IMR-90 (cell line): ENCODE measurements around the gene IZUMO4. TPM values are rescaled to one million over a fixed set of nuclear protein-coding genes. Genes with fewer than 3 reads are reported as not detected.

Experiments used
- ATAC-seq: fragments of 200-7000 bp; cut with Tn5 transposase; 2 replicates; pipeline ENCODE4 v1.9.1; 2020; ENCODE audit warnings: low read depth, mild to moderate bottlenecking, moderate library complexity
- BruUV-seq: library from RNA; stranded (reverse); fragments of 400-500 nt; replicated peaks from 2 replicates; lab custom pipeline; 2021; lab: Mats Ljungman, UMichigan
- CTCF ChIA-PET: fragments of 300-600 bp; formaldehyde crosslinking; extraction: SDS; loops from one replicate; lab custom pipeline; 2021; ENCODE audit warnings: antibody characterized with exemption; lab: Yijun Ruan, JAX
- POLR2A ChIA-PET: fragments of 300-600 bp; sonication (Branson Sonifier 250); formaldehyde crosslinking; loops from one replicate; lab custom pipeline; 2022; ENCODE audit warnings: antibody characterized with exemption; ENCODE audit not compliant: unreplicated experiment; lab: Charles Lee
- DNase-seq: peaks from one replicate; pipeline ENCODE4 v3.0.0; 2013
- H2AFZ ChIP-seq: replicated peaks from 2 replicates; pipeline ENCODE3; 2013; ENCODE audit warnings: low read length, mild to moderate bottlenecking; ENCODE audit not compliant: poor library complexity
- H2AK5ac ChIP-seq: 2 replicates; pipeline ENCODE4 v1.6.1; 2013; ENCODE audit warnings: low read depth, low read length, inconsistent platforms
- H2AK9ac ChIP-seq: replicated peaks from 2 replicates; pipeline ENCODE3; 2013; ENCODE audit warnings: mild to moderate bottlenecking, low read depth, low read length, moderate library complexity; ENCODE audit not compliant: poor library complexity
- H2BK120ac ChIP-seq: 2 replicates; pipeline ENCODE4 v1.6.1; 2013; ENCODE audit warnings: low read depth, low read length, inconsistent platforms
- H2BK15ac ChIP-seq: 3 replicates; pipeline ENCODE4 v1.6.1; 2013; ENCODE audit warnings: low read depth, low read length, inconsistent platforms
- H2BK20ac ChIP-seq: 2 replicates; pipeline ENCODE4 v1.6.1; 2013; ENCODE audit warnings: low read depth, mild to moderate bottlenecking, inconsistent platforms, low read length, moderate library complexity
- H2BK5ac ChIP-seq: 2 replicates; pipeline ENCODE4 v1.6.1; 2013; ENCODE audit warnings: mild to moderate bottlenecking, low read depth, low read length, inconsistent platforms; ENCODE audit not compliant: poor library complexity, severe bottlenecking
- H3K14ac ChIP-seq: replicated peaks from 2 replicates; pipeline ENCODE4 v1.6.1; 2013; ENCODE audit warnings: low read depth, low read length, inconsistent platforms
- H3K18ac ChIP-seq: 2 replicates; pipeline ENCODE4 v1.6.1; 2013; ENCODE audit warnings: low read depth, low read length, control low read depth
- H3K23ac ChIP-seq: 2 replicates; pipeline ENCODE4 v1.6.1; 2013; ENCODE audit warnings: low read depth, low read length, inconsistent platforms
- H3K27ac ChIP-seq: 2 replicates; pipeline ENCODE4 v1.5.1; 2013; ENCODE audit warnings: mild to moderate bottlenecking, control low read depth, low read length; ENCODE audit not compliant: insufficient read depth
- H3K27me3 ChIP-seq: 2 replicates; pipeline ENCODE4 v1.6.1; 2013; ENCODE audit warnings: low read length; ENCODE audit not compliant: control insufficient read depth, insufficient read depth
- H3K36me3 ChIP-seq: 2 replicates; pipeline ENCODE4 v1.6.1; 2013; ENCODE audit warnings: low read length, mixed read lengths; ENCODE audit not compliant: control insufficient read depth, insufficient read depth
- H3K4ac ChIP-seq: 2 replicates; pipeline ENCODE4 v1.6.1; 2013; ENCODE audit warnings: low read depth, low read length, inconsistent platforms
- H3K4me1 ChIP-seq: 2 replicates; pipeline ENCODE4 v1.6.1; 2013; ENCODE audit warnings: low read length, mixed read lengths; ENCODE audit not compliant: control insufficient read depth, insufficient read depth
- H3K4me2 ChIP-seq: 2 replicates; pipeline ENCODE4 v1.6.1; 2013; ENCODE audit warnings: low read depth, mild to moderate bottlenecking, control low read depth, low read length, moderate library complexity
- H3K4me3 ChIP-seq: 2 replicates; pipeline ENCODE4 v1.5.1; 2013; ENCODE audit warnings: low read depth, mild to moderate bottlenecking, control low read depth, low read length, moderate library complexity; ENCODE audit not compliant: insufficient read depth
- H3K56ac ChIP-seq: 2 replicates; pipeline ENCODE4 v1.6.1; 2013; ENCODE audit warnings: low read length, inconsistent platforms; ENCODE audit not compliant: insufficient read depth; ENCODE audit errors: extremely low read depth
- H3K79me1 ChIP-seq, 2 experiments: 2 replicates each; pipeline ENCODE4 v1.6.1; 2013; ENCODE audit warnings: low read length in 2 of 2, inconsistent platforms in 1 of 2, low read depth in 1 of 2
- H3K9ac ChIP-seq: 2 replicates; pipeline ENCODE4 v1.6.1; 2013; ENCODE audit warnings: low read depth, low read length, control low read depth
- H3K9me1 ChIP-seq: 2 replicates; pipeline ENCODE4 v1.6.1; 2013; ENCODE audit warnings: low read length, inconsistent platforms; ENCODE audit not compliant: insufficient read depth
- H3K9me3 ChIP-seq: 2 replicates; pipeline ENCODE4 v1.6.1; 2013; ENCODE audit warnings: low read length; ENCODE audit not compliant: control insufficient read depth, insufficient read depth
- H4K20me1 ChIP-seq: 2 replicates; pipeline ENCODE4 v1.6.1; 2013; ENCODE audit warnings: low read length, inconsistent platforms; ENCODE audit not compliant: insufficient read depth
- H4K5ac ChIP-seq: 2 replicates; pipeline ENCODE4 v1.6.1; 2013; ENCODE audit warnings: mild to moderate bottlenecking, low read depth, low read length, control low read depth
- H4K8ac ChIP-seq, 2 experiments: 2 replicates each; pipeline ENCODE4 v1.6.1; 2013; ENCODE audit warnings: low read depth in 2 of 2, low read length in 2 of 2, control low read depth in 1 of 2, inconsistent platforms in 1 of 2
- H4K91ac ChIP-seq: 2 replicates; pipeline ENCODE4 v1.6.1; 2013; ENCODE audit warnings: low read depth, low read length, inconsistent platforms; ENCODE audit not compliant: insufficient read depth
- BHLHE40 ChIP-seq: fragments of 150-350 bp; IDR thresholded peaks from 2 replicates; pipeline ENCODE4 v1.6.1; 2016; ENCODE audit warnings: mild to moderate bottlenecking, low read depth, low read length
- CEBPB ChIP-seq: IDR thresholded peaks from 2 replicates; pipeline ENCODE4 v1.6.1; 2012; ENCODE audit warnings: low read depth, low read length, improper control_type of control experiment
- CHD1 ChIP-seq: IDR thresholded peaks from 2 replicates; pipeline ENCODE4 v1.6.1; 2012; ENCODE audit warnings: low read depth, low read length, improper control_type of control experiment
- FOS ChIP-seq: fragments of 150-350 bp; IDR thresholded peaks from 2 replicates; pipeline ENCODE4 v1.6.1; 2016; ENCODE audit warnings: low read depth, low read length
- MAFK ChIP-seq: IDR thresholded peaks from 2 replicates; pipeline ENCODE4 v1.6.1; 2012; ENCODE audit warnings: low read depth, low read length, improper control_type of control experiment
- MAZ ChIP-seq: IDR thresholded peaks from 2 replicates; pipeline ENCODE4 v1.6.1; 2012; ENCODE audit warnings: low read depth, mild to moderate bottlenecking, low read length, improper control_type of control experiment, moderate library complexity, borderline replicate concordance
- MXI1 ChIP-seq: IDR thresholded peaks from 2 replicates; pipeline ENCODE4 v1.6.1; 2012; ENCODE audit warnings: low read depth, mild to moderate bottlenecking, low read length, moderate library complexity, borderline replicate concordance
- NFE2L2 ChIP-seq: fragments of 150-350 bp; IDR thresholded peaks from 2 replicates; pipeline ENCODE4 v1.6.1; 2016; ENCODE audit warnings: low read depth, mild to moderate bottlenecking, low read length
- POLR2A ChIP-seq: IDR thresholded peaks from 2 replicates; pipeline ENCODE4 v1.6.1; 2012; ENCODE audit warnings: mild to moderate bottlenecking, low read depth, low read length
- RAD21 ChIP-seq: IDR thresholded peaks from 2 replicates; pipeline ENCODE4 v1.6.1; 2012; ENCODE audit warnings: low read length, improper control_type of control experiment
- RCOR1 ChIP-seq: IDR thresholded peaks from 2 replicates; pipeline ENCODE4 v1.6.1; 2012; ENCODE audit warnings: mild to moderate bottlenecking, low read length, improper control_type of control experiment; ENCODE audit not compliant: insufficient replicate concordance
- RFX5 ChIP-seq: IDR thresholded peaks from 2 replicates; pipeline ENCODE4 v1.8.0; 2012; ENCODE audit warnings: low read depth, mild to moderate bottlenecking, low read length, moderate library complexity
- SMC3 ChIP-seq: fragments of 150-350 bp; IDR thresholded peaks from 2 replicates; pipeline ENCODE4 v1.6.1; 2016; ENCODE audit warnings: low read depth, mild to moderate bottlenecking, antibody characterized with exemption, low read length, moderate library complexity
- USF2 ChIP-seq: fragments of 150-350 bp; IDR thresholded peaks from 2 replicates; pipeline ENCODE4 v1.6.1; 2017; ENCODE audit warnings: mild to moderate bottlenecking, antibody characterized with exemption, low read length, low read depth
- WGBS, 2 experiments: methylation state at CpG; one replicate each; pipeline versions ENCODE4 v1.1.5 to v1.1.7; 2013; ENCODE audit warnings: missing lambda C conversion rate in 2 of 2; ENCODE audit not compliant: insufficient read length in 1 of 2; ENCODE audit errors: extremely low coverage in 2 of 2; 5-methylcytosine and 5-hydroxymethylcytosine counted together
- dilution Hi-C: fragments of 300-500 bp; cut with HindIII; formaldehyde crosslinking; loops from one replicate; pipeline ENCODE4 v1.14.3; 2018; ENCODE audit warnings: low sequenced_read_pairs; ENCODE audit not compliant: unreplicated experiment
- in situ Hi-C: fragments of 300-500 bp; cut with MboI; formaldehyde crosslinking; loops from 3 replicates; pipeline ENCODE4 v1.14.3; 2019; ENCODE audit warnings: low sequenced_read_pairs, inconsistent platforms, mixed read lengths
- intact Hi-C: fragments of 100-400 bp; cut with micrococcal nuclease; formaldehyde crosslinking; loops from 2 replicates; pipeline ENCODE4 v1.10.0; 2022
- polyA plus RNA-seq, 3 experiments: library from polyadenylated mRNA; depleted of rRNA; stranded (reverse); fragments of >200 nt; gene quantifications; 2 replicates each; pipeline ENCODE4 v1.2.3, GENCODE V29; 2012; ENCODE audit warnings: low replicate concordance in 1 of 3
- total RNA-seq: library from RNA; depleted of rRNA; stranded (reverse); fragments of >200 nt; gene quantifications from 2 replicates; pipeline ENCODE4 v1.2.3, GENCODE V29; 2012
- TF ChIP-seq, protein P1 (sequence below): conservative IDR thresholded peaks from 2 replicates; pipeline ENCODE4 v1.5.1; 2012; ENCODE audit warnings: mild to moderate bottlenecking, low read depth, low read length, improper control_type of control experiment
- TF ChIP-seq, protein P2 (sequence below): fragments of 150-350 bp; IDR thresholded peaks from 2 replicates; pipeline ENCODE4 v1.6.1; 2016; ENCODE audit warnings: low read depth, mild to moderate bottlenecking, low read length, moderate library complexity, borderline replicate concordance

Gene IZUMO4
- total and polyA plus RNA-seq, 2 of the 4 experiments (the other 2 are of a cell fraction) = 0.72 to 2.8 TPM

DNA sequence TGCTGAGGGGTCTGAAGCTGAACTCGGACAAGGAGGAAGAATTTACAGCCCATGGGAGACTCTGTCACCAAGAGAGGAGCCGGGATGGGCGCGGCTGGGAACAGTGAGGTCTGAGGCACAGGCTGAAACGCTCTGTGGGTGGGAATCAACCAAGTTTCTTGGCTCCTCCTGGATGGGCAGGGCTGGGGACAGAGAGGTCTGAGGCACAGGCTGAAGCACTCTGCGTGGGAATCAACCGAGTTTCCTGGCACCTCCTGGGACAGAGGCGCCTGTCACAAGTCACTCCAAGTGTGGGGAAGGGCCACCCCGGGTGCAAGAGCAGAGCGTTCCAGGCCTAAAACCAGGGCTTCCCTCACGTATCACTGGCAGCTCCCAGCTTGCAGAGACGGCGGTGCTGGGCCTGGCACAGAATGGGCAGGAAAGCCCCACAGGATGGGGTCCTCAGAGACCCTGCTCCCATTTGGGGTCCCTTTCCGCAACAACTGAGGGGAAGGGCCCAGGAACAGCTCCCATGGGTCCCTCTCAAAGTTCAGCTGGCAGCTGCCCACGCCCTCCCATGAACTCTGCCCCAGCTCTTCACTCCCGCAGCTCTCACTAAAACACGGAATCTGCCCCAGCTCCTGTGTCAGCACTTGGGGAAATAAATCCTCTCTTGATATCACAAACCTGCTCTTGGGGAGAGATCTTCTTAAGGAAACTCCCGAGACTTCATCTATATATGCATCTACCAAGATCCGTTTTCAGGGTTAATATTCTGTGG, 36.2 kb downstream of the IZUMO4 start:
- WGBS, 2 experiments = 95% methylated on average over 12 of the region's 19 CpGs; no CpG with 5 or more reads in 1 of the 2 experiments
- H3K4me3 ChIP-seq = no peak overlapping the region
- no peak overlapping the region for H4K8ac ChIP-seq
- CTCF ChIA-PET = no interaction called here
- TF ChIP-seq CHD1 (no peak), USF2 (no peak), RCOR1 (no peak), NFE2L2 (no peak), POLR2A (no peak), CEBPB (no peak), FOS (no peak), RFX5 (no peak), MXI1 (no peak), BHLHE40 (no peak), SMC3 (no peak), RAD21 (no peak), MAFK (no peak), MAZ (no peak)
- TF ChIP-seq, protein P1, sequence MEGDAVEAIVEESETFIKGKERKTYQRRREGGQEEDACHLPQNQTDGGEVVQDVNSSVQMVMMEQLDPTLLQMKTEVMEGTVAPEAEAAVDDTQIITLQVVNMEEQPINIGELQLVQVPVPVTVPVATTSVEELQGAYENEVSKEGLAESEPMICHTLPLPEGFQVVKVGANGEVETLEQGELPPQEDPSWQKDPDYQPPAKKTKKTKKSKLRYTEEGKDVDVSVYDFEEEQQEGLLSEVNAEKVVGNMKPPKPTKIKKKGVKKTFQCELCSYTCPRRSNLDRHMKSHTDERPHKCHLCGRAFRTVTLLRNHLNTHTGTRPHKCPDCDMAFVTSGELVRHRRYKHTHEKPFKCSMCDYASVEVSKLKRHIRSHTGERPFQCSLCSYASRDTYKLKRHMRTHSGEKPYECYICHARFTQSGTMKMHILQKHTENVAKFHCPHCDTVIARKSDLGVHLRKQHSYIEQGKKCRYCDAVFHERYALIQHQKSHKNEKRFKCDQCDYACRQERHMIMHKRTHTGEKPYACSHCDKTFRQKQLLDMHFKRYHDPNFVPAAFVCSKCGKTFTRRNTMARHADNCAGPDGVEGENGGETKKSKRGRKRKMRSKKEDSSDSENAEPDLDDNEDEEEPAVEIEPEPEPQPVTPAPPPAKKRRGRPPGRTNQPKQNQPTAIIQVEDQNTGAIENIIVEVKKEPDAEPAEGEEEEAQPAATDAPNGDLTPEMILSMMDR = no peak
- TF ChIP-seq, protein P2, sequence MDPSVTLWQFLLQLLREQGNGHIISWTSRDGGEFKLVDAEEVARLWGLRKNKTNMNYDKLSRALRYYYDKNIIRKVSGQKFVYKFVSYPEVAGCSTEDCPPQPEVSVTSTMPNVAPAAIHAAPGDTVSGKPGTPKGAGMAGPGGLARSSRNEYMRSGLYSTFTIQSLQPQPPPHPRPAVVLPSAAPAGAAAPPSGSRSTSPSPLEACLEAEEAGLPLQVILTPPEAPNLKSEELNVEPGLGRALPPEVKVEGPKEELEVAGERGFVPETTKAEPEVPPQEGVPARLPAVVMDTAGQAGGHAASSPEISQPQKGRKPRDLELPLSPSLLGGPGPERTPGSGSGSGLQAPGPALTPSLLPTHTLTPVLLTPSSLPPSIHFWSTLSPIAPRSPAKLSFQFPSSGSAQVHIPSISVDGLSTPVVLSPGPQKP = no peak
- no peaks in the 10 kb centered on the region for H3K4me1 ChIP-seq
- no peak overlapping the region for H4K91ac ChIP-seq
- no peak for ATAC-seq
- intact Hi-C loops = no loop called here
- H3K27me3 ChIP-seq = no peaks in the 10 kb centered on the region
- no peak overlapping the region for H3K23ac ChIP-seq
- POLR2A ChIA-PET = no interaction called here
- peaks cover 59% of the 10 kb centered on the region for H3K36me3 ChIP-seq
- no peak overlapping the region for H3K4me2 ChIP-seq
- H4K5ac ChIP-seq = no peak overlapping the region
- H2BK15ac ChIP-seq = no peak overlapping the region
- H2AFZ ChIP-seq = no peak overlapping the region
- in situ Hi-C loops = no loop called here
- H2AK9ac ChIP-seq = no peak overlapping the region
- no peak overlapping the region for H3K9ac ChIP-seq
- H3K56ac ChIP-seq = no peak overlapping the region
- no TSS peak for BruUV-seq
- H2AK5ac ChIP-seq = no peak overlapping the region
- H4K20me1 ChIP-seq = peaks cover 60% of the 10 kb centered on the region
- H2BK120ac ChIP-seq = no peak overlapping the region
- no peak overlapping the region for H2BK20ac ChIP-seq
- H3K14ac ChIP-seq = no peak overlapping the region
- H3K4ac ChIP-seq = no peak overlapping the region
- dilution Hi-C loops = no loop called here
- no peaks in the 10 kb centered on the region for H3K9me3 ChIP-seq
- DNase-seq = no peak
- no peak overlapping the region for H3K18ac ChIP-seq
- H3K27ac ChIP-seq = no peak overlapping the region
- no peaks in the 10 kb centered on the region for H3K9me1 ChIP-seq
- H2BK5ac ChIP-seq = no peak overlapping the region
- peaks cover 5 to 46% of the 10 kb centered on the region in 2 experiments for H3K79me1 ChIP-seq
